Upper lobe of left lung (tissue), 6 donors: Measurements from ENCODE around the gene PLIN1. TPM values are rescaled to one million over a fixed set of nuclear protein-coding genes. Genes with fewer than 3 reads are reported as not detected.

Experiments
- ATAC-seq, 2 donors: fragments of 200-7000 bp; cut with Tn5 transposase; one replicate each; pipeline ENCODE4 v1.9.1; 2022; ENCODE audit warnings: mild to moderate bottlenecking in 2 of 2, moderate library complexity in 2 of 2; ENCODE audit not compliant: low FRiP score in 2 of 2
- DNase-seq, 2 donors: peaks; one replicate each; pipeline ENCODE4 v3.0.0-alpha.2; 2019 to 2020
- H3K27ac ChIP-seq, 4 donors: fragments of 200-600 bp; sonication (generic); one replicate each; pipeline ENCODE4 v1.5.1; 2016 to 2019
- H3K27me3 ChIP-seq, 4 donors: fragments of 200-600 bp; sonication (generic); one replicate each; pipeline ENCODE4 v1.5.1; 2017 to 2019
- H3K36me3 ChIP-seq, 4 donors: fragments of 200-600 bp; sonication (generic); one replicate each; pipeline ENCODE4 v1.5.1; 2016 to 2019
- H3K4me1 ChIP-seq, 4 donors: fragments of 200-600 bp; sonication (generic); one replicate each; pipeline ENCODE4 v1.5.1; 2018 to 2019
- H3K4me3 ChIP-seq, 4 donors: fragments of 200-600 bp; sonication (generic); one replicate each; pipeline ENCODE4 v1.5.1; 2017 to 2019; ENCODE audit warnings: mild to moderate bottlenecking in 2 of 4, moderate library complexity in 1 of 4
- H3K9me3 ChIP-seq, 4 donors: fragments of 200-600 bp; sonication (generic); one replicate each; pipeline ENCODE4 v1.5.1; 2018 to 2019
- EP300 ChIP-seq, 4 donors: sonication (generic); formaldehyde crosslinking; IDR thresholded peaks; one replicate each; pipeline ENCODE4 v1.5.1; 2017; ENCODE audit warnings: antibody characterized with exemption in 4 of 4, control low read depth in 2 of 4
- POLR2A ChIP-seq, 4 donors: fragments of 450-650 bp; IDR thresholded peaks; one replicate each; pipeline ENCODE4 v1.5.1; 2016 to 2017; ENCODE audit warnings: antibody characterized with exemption in 4 of 4, mild to moderate bottlenecking in 2 of 4
- POLR2AphosphoS5 ChIP-seq, 2 donors: sonication (generic); formaldehyde crosslinking; IDR thresholded peaks; one replicate each; pipeline ENCODE4 v1.5.1; 2017; ENCODE audit warnings: antibody characterized with exemption in 2 of 2
- WGBS, 2 donors: methylation state at CpG; one replicate each; pipeline ENCODE4 v1.1.5; 2017 to 2018; 5-methylcytosine and 5-hydroxymethylcytosine counted together
- total RNA-seq, 6 donors: library from RNA; depleted of rRNA in 4 of 6; stranded (reverse); fragments of >200 nt in 4 of 6; gene quantifications; one replicate each; pipeline versions ENCODE4 v1.1.0 to v1.2.1, GENCODE V29; 2016 to 2021
- TF ChIP-seq, protein P1 (sequence below), 6 experiments: fragments of 450-650 bp in 4 of 6; fragments of 200-600 bp in 2 of 6; sonication (generic) in 2 of 6; IDR thresholded peaks; one replicate each; pipeline ENCODE4 v1.5.1; 2016 to 2019; ENCODE audit warnings: antibody characterized with exemption in 6 of 6
- donor health status: DM: no; HTN: no; CAD: no; lungs with moderate emphysema.
- donor health status: DM: no; HTN: yes; CAD: no; lungs with severe emphysema.

PLIN1 gene
- total RNA-seq, 6 donors from 2014 or later, result 0.29 to 3.8 (median 1.1) TPM; not detected in 1

DNA sequence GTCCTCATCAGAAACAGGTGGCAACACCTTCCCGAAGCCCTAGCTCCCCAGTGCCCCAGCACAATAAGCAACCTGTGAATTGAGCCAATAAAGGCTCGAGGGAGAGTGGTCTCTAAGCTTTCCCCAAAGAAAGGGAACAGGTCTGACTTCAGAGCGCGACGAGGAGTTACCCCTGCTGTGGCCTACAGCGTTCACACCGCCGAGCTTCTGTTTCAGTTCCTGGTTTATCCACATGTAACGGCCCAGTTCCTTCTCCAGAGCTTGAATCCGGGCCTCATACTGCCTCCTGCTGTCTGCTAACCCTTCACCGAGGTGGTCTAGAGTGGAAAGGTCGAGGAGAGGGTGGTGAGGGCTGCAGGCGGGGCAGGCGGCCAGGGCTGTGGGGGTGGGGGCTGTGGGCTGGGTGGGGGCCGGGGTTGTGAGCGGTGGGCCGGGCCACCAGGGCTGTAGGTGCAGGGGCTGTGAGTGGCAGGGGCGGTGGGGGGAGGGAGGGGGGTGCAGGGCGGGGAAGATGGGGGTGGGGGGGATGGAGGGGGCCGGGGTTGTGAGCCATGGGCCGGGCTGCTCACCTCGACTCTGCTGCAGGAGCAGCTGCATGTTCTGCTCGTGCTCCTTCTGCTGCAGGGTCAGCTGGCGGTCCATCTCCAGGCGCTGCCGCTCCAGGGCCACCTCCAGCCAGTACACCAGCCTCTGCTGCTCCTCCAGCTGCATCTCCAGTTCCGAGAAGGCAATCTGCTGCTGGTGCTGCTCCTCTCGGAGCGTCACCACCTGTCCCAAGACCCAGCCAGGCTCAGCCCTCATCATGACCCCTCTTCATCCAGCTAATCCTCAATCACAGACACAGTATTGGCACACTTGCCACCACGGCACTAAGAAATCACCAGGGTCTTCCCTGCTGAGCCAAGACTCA is 50.1 kb downstream of the PLIN1 start:
- ATAC-seq, result no peak
- peak in 1 of 2 donors; percentile 59 for DNase-seq
- TF ChIP-seq POLR2AphosphoS5 (IDR thresholded peaks at IDR 0.05) (no peak), EP300 (IDR thresholded peaks at IDR 0.05) (no peak), POLR2A (IDR thresholded peaks at IDR 0.05) (no peak)
- TF ChIP-seq, protein P1, sequence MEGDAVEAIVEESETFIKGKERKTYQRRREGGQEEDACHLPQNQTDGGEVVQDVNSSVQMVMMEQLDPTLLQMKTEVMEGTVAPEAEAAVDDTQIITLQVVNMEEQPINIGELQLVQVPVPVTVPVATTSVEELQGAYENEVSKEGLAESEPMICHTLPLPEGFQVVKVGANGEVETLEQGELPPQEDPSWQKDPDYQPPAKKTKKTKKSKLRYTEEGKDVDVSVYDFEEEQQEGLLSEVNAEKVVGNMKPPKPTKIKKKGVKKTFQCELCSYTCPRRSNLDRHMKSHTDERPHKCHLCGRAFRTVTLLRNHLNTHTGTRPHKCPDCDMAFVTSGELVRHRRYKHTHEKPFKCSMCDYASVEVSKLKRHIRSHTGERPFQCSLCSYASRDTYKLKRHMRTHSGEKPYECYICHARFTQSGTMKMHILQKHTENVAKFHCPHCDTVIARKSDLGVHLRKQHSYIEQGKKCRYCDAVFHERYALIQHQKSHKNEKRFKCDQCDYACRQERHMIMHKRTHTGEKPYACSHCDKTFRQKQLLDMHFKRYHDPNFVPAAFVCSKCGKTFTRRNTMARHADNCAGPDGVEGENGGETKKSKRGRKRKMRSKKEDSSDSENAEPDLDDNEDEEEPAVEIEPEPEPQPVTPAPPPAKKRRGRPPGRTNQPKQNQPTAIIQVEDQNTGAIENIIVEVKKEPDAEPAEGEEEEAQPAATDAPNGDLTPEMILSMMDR (IDR thresholded peaks at IDR 0.05), result no peak
- Histone ChIP-seq H3K27ac (no peak overlapping the region), H3K36me3 (peaks cover 0 to 28% (median 10%) of the 10 kb centered on the region in 4 donors), H3K9me3 (no peaks in the 10 kb centered on the region), H3K27me3 (no peaks in the 10 kb centered on the region), H3K4me1 (no peaks in the 10 kb centered on the region), H3K4me3 (no peak overlapping the region)
- 94% methylated on average over 14 to 25 of the region's 30 CpGs for WGBS, 2 donors

DNA sequence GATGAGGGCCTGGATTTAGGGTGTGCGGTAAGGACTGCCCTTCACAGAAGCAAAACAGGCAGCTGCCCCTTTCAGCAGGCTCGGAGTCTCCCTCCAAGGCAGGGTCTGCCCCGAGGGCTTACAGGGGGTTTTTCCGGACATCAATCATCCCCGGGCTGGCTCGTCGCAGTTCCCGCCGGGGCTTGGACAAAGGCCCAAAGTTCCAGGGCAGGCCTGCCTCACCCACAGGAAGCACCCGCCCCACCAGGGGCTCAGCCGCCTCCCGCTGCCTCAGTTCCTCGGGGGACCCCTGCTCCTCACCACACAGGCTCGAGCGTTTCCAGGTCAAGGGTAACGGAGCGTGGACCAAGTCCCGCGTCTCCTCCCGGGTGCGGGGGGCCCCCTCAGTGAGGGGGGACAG is 50.9 kb downstream of the PLIN1 start:
- TF ChIP-seq POLR2A (IDR thresholded peaks at IDR 0.05) (no peak), EP300 (IDR thresholded peaks at IDR 0.05) (no peak), POLR2AphosphoS5 (IDR thresholded peaks at IDR 0.05) (no peak)
- TF ChIP-seq, protein P1 (IDR thresholded peaks at IDR 0.05), result no peak
- WGBS, 2 donors, result 78 to 90% methylated on average over 12 to 19 of the region's 21 CpGs
- peaks cover 0 to 28% (median 10%) of the 10 kb centered on the region in 4 donors for H3K36me3 ChIP-seq
- no peak for ATAC-seq
- H3K27me3 ChIP-seq, result no peaks in the 10 kb centered on the region
- H3K27ac ChIP-seq, result no peak overlapping the region
- H3K4me3 ChIP-seq, result no peak overlapping the region
- DNase-seq, result peak in 1 of 2 donors; percentile 76
- no peaks in the 10 kb centered on the region for H3K9me3 ChIP-seq
- H3K4me1 ChIP-seq, result no peaks in the 10 kb centered on the region

DNA sequence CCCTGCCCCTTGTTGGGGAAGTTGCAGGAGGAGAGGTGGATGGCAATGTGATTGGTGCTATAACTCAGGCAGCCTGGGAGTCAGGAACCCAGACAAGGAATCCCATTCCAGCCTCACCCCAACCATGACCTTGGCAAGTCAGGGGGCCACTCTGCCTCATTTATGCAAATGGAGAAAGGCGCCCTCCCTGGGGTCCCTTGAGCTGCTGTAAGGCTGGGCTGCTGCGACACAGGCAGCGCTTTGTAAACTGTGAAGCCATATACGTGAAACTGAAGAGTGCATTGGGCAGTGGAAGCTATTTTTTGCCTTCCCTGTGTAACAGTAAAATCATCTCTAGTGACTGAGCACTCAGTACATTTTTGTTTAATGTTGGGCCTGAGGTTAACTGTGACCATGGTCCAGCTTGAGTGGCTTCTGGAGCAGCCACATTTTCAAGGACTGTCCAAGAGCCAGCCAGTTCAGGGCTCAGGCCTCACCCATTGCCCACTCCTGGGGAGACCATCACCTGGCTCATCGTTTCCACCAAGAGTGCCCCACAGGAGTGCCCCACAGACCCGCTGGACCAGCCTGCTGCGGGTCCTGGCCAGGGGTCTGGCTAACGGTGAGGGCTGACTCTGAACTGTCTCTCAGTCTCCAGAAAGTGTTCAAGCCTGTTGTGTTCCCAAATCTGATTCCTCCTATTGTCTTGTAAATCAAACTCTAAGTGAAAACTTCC is 51.8 kb downstream of the PLIN1 start:
- Histone ChIP-seq H3K4me3 (no peak overlapping the region), H3K4me1 (no peaks in the 10 kb centered on the region), H3K9me3 (no peaks in the 10 kb centered on the region), H3K27me3 (no peaks in the 10 kb centered on the region), H3K27ac (no peak overlapping the region), H3K36me3 (peaks cover 0 to 28% (median 9%) of the 10 kb centered on the region in 4 donors)
- DNase-seq (peak in 1 of 2 donors; percentile 44), ATAC-seq (no peak)
- TF ChIP-seq, protein P1 (IDR thresholded peaks at IDR 0.05), result no peak
- TF ChIP-seq POLR2AphosphoS5 (IDR thresholded peaks at IDR 0.05) (no peak), EP300 (IDR thresholded peaks at IDR 0.05) (no peak), POLR2A (IDR thresholded peaks at IDR 0.05) (no peak)
- 95 to 97% methylated on average over 4 to 8 of the region's 8 CpGs for WGBS, 2 donors

DNA sequence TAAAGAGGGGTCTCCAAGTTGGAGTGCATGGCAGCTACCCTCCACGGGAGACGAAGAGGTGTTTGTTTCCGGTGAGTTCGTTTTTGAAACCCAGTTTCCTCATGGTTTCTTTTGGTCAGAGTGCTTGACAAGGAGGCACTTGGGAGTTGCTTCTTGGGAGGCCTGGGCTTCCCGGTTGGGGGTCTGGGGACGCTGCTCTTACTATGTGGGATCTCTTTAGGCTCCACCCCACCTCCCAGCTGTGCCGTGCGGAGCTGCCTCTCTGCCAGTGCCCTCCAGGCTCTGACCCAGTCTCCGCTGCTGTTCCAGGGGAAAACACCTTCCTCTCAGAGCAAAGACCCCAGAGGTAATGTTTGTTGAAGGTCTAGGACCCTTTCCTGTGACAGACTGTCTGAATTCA is 53.5 kb downstream of the PLIN1 start:
- H3K4me3 ChIP-seq, result no peak overlapping the region
- 94 to 95% methylated on average over 5 to 9 of the region's 9 CpGs for WGBS, 2 donors
- TF ChIP-seq POLR2AphosphoS5 (IDR thresholded peaks at IDR 0.05), result no peak
- H3K27ac ChIP-seq, result no peak overlapping the region
- H3K27me3 ChIP-seq, result no peaks in the 10 kb centered on the region
- ATAC-seq, result no peak
- peaks cover 0 to 12% (median 7%) of the 10 kb centered on the region in 4 donors for H3K36me3 ChIP-seq
- peak in 1 of 2 donors; percentile 27 for DNase-seq
- no peaks in the 10 kb centered on the region for H3K4me1 ChIP-seq
- no peaks in the 10 kb centered on the region for H3K9me3 ChIP-seq

DNA sequence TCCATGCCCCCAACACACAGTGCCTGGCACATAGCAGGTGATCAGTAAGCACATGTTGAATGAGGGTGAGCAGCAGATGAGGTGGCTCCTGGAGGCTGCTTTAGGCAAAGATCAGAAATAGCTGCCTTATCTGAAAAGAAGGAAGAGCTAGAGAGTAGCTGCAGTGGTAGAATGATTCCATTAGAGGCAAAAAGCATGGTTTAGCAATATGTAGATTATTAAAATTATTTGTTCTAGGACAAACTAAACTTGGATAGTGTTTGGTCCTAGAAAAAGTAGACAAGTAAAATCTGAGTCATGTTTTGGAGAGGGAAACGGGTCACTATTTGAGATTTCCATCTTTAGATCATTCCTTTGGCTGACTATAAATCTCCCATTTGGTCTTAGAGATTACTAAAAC is 56.0 kb downstream of the PLIN1 start:
- no peaks in the 10 kb centered on the region for H3K4me1 ChIP-seq
- no peak overlapping the region for H3K27ac ChIP-seq
- H3K4me3 ChIP-seq, result no peak overlapping the region
- DNase-seq, result no peak
- no peaks in the 10 kb centered on the region for H3K27me3 ChIP-seq
- ATAC-seq, result no peak
- H3K36me3 ChIP-seq, result peaks cover 0 to 6% (median 2%) of the 10 kb centered on the region in 4 donors
- no peaks in the 10 kb centered on the region for H3K9me3 ChIP-seq
- TF ChIP-seq POLR2AphosphoS5 (IDR thresholded peaks at IDR 0.05) (no peak), POLR2A (IDR thresholded peaks at IDR 0.05) (no peak), EP300 (IDR thresholded peaks at IDR 0.05) (no peak)
- TF ChIP-seq, protein P1 (IDR thresholded peaks at IDR 0.05), result no peak
- 81 to 91% methylated on average over 1 of the region's 1 CpG for WGBS, 2 donors
